ENCODE measurements around the gene NAT8L. TPM values are rescaled to one million over a fixed set of nuclear protein-coding genes. Genes with fewer than 3 reads are reported as not detected.

The NAT8L gene
- polyA plus RNA-seq, 1 donor from 2014 or later = 12.6 TPM

DNA sequence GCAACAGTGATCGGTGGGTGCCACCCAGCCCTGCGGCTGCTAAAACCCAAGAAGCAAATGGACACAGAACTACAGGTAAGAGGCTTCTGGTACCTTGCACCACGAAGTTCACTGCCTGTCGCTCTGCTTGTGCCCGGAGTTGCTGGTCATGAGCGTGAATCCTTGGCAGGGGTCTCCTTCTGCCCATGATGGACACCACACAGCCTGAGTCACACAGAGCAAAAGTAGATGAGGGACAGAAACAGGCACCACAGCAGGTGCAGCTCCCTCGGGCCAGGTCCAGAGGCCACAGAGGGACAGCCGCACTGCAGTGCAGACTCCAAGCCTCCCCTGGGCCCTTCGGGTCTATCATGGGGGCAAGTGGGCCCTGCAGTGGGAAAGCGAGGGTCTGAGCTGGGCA is 22.4 kb downstream of the NAT8L start:
- H2AFZ ChIP-seq (ENCODE audit: low read depth, low read length) = no peak overlapping the region
- no peaks in the 10 kb centered on the region for H3K9me3 ChIP-seq (ENCODE audit: low read length)
- no peaks in the 10 kb centered on the region for H3K36me3 ChIP-seq (ENCODE audit: insufficient read depth, low read length)
- no peak overlapping the region for H3K4me3 ChIP-seq (ENCODE audit: low read length)
- TF ChIP-seq CTCF (IDR thresholded peaks at IDR 0.05; ENCODE audit: poor library complexity, severe bottlenecking) (no peak), POLR2AphosphoS5 (IDR thresholded peaks at IDR 0.05) (no peak), RAD21 (conservative IDR thresholded peaks at IDR 0.05) (no peak), EZH2 (IDR thresholded peaks at IDR 0.05; ENCODE audit: borderline replicate concordance, insufficient read depth, low read length, poor library complexity, severe bottlenecking) (no peak), MXI1 (conservative IDR thresholded peaks at IDR 0.05; ENCODE audit: poor library complexity, severe bottlenecking) (no peak), TAF1 (IDR thresholded peaks at IDR 0.05; ENCODE audit: low read depth) (no peak), EP300 (conservative IDR thresholded peaks at IDR 0.05; ENCODE audit: poor library complexity, severe bottlenecking) (no peak)
- TF ChIP-seq, protein P1, sequence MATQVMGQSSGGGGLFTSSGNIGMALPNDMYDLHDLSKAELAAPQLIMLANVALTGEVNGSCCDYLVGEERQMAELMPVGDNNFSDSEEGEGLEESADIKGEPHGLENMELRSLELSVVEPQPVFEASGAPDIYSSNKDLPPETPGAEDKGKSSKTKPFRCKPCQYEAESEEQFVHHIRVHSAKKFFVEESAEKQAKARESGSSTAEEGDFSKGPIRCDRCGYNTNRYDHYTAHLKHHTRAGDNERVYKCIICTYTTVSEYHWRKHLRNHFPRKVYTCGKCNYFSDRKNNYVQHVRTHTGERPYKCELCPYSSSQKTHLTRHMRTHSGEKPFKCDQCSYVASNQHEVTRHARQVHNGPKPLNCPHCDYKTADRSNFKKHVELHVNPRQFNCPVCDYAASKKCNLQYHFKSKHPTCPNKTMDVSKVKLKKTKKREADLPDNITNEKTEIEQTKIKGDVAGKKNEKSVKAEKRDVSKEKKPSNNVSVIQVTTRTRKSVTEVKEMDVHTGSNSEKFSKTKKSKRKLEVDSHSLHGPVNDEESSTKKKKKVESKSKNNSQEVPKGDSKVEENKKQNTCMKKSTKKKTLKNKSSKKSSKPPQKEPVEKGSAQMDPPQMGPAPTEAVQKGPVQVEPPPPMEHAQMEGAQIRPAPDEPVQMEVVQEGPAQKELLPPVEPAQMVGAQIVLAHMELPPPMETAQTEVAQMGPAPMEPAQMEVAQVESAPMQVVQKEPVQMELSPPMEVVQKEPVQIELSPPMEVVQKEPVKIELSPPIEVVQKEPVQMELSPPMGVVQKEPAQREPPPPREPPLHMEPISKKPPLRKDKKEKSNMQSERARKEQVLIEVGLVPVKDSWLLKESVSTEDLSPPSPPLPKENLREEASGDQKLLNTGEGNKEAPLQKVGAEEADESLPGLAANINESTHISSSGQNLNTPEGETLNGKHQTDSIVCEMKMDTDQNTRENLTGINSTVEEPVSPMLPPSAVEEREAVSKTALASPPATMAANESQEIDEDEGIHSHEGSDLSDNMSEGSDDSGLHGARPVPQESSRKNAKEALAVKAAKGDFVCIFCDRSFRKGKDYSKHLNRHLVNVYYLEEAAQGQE (IDR thresholded peaks at IDR 0.05; ENCODE audit: borderline replicate concordance) = no peak
- H3K4me2 ChIP-seq (ENCODE audit: low read length) = no peak overlapping the region
- no peaks in the 10 kb centered on the region for H4K20me1 ChIP-seq (ENCODE audit: insufficient read depth)
- H3K27ac ChIP-seq (ENCODE audit: low read length) = no peak overlapping the region
- no peak overlapping the region for H3K9ac ChIP-seq (ENCODE audit: low read length)
- H3F3A ChIP-seq (ENCODE audit: insufficient read depth, low read length, poor library complexity, severe bottlenecking) = no peaks in the 10 kb centered on the region
- H3K79me2 ChIP-seq (replicated peaks; ENCODE audit: insufficient read depth, low read length) = no peaks in the 10 kb centered on the region
- no peaks in the 10 kb centered on the region for H3K9me2 ChIP-seq (ENCODE audit: insufficient read depth, low read length)
- no peaks in the 10 kb centered on the region for H3K27me3 ChIP-seq (ENCODE audit: insufficient read depth, low read depth, low read length)

DNA sequence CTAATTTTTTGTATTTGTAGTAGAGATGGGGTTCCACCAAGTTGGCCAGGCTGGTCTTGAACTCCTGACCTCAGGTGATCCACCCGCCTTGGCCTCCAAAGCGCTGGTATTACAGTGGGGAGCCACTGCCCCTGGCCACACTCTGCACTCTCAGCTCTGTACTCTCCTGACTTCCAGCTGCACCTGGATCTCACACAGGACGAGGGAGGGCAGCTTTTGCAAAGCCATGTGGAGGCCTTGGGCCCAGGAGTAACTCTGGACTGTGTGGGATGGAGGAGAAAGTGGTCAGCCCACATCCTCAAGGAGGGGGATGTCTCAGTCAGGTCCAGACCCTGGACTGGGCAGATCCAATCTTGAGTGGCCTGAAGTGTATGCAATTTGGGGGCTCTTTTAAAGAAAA is 23.0 kb downstream of the NAT8L start:
- Histone ChIP-seq H3K4me3 (ENCODE audit: low read length) (no peak overlapping the region), H3K9ac (ENCODE audit: low read length) (no peak overlapping the region), H4K20me1 (ENCODE audit: insufficient read depth) (no peaks in the 10 kb centered on the region), H3K27me3 (ENCODE audit: insufficient read depth, low read depth, low read length) (no peaks in the 10 kb centered on the region), H3K27ac (ENCODE audit: low read length) (no peak overlapping the region), H2AFZ (ENCODE audit: low read depth, low read length) (no peak overlapping the region), H3K4me2 (ENCODE audit: low read length) (no peak overlapping the region), H3K9me3 (ENCODE audit: low read length) (no peaks in the 10 kb centered on the region), H3K36me3 (ENCODE audit: insufficient read depth, low read length) (no peaks in the 10 kb centered on the region), H3K9me2 (ENCODE audit: insufficient read depth, low read length) (no peaks in the 10 kb centered on the region), H3F3A (ENCODE audit: insufficient read depth, low read length, poor library complexity, severe bottlenecking) (no peaks in the 10 kb centered on the region), H3K79me2 (replicated peaks; ENCODE audit: insufficient read depth, low read length) (no peaks in the 10 kb centered on the region)
- TF ChIP-seq RAD21 (conservative IDR thresholded peaks at IDR 0.05) (no peak), EZH2 (IDR thresholded peaks at IDR 0.05; ENCODE audit: borderline replicate concordance, insufficient read depth, low read length, poor library complexity, severe bottlenecking) (no peak), TAF1 (IDR thresholded peaks at IDR 0.05; ENCODE audit: low read depth) (no peak), CTCF (IDR thresholded peaks at IDR 0.05; ENCODE audit: poor library complexity, severe bottlenecking) (no peak), SMC3 (conservative IDR thresholded peaks at IDR 0.05; ENCODE audit: poor library complexity) (no peak), POLR2AphosphoS5 (IDR thresholded peaks at IDR 0.05) (no peak), MXI1 (conservative IDR thresholded peaks at IDR 0.05; ENCODE audit: poor library complexity, severe bottlenecking) (no peak)
- TF ChIP-seq, protein P1 (IDR thresholded peaks at IDR 0.05; ENCODE audit: borderline replicate concordance) = no peak

Measured in neural cell (in vitro differentiated cells).